ENCODE results near the gene CPED1.

Gene CPED1

DNA sequence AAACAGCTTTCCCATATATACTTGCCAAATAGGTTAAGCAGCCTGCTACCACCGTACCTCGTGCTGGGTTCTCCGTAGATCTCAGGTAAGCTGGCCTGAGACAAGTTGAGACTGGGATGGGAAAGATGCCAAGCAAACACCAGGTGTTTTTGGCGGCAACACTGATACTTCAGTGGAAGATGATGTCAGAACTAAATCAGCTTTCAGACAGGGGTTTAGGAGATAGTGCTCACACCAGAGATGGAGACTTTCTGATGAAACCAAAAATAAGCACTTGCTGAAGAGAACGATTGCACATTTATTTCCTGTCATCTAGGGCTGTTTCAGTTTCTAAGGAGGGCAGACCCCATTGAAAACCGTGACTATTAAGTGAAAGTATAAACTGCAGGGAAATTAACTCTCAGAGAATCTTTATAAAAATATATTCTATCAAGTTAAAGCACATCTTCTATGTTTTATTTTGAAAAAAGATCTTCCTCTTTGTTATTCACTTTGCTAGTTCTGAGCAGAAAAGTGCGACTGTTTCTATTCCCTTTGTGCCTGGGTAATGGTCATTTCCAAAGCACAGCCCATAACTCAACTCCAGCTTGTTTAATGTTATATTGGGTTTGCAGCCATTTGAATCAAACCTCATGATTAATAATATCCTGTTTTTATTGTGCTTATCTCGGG, 149.9 kb downstream of the CPED1 start:
- no peaks in the 10 kb centered on the region for H3K36me3 ChIP-seq (ENCODE audit: control insufficient read depth, insufficient read depth, low read length)

DNA sequence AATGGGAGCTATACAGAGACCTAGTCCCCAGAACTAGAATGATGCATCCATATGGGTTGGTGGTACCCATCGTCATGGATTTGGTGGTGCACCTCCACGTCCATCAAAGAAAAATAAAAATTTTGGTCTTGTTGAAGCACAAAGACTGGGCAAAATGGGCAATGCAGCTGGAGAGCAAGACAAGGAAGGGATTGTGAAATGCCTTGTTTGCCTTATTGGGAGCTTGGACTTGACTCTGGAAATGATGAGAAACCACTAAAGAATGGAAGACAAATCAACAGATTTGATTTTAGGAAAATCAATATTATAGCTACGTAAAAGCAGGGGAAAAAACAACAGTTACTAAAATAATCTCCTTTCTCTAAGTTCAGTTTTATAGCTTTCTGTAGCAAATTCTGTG, 150.9 kb downstream of the CPED1 start:
- H3K9ac ChIP-seq (ENCODE audit: low read length): no peak overlapping the region
- no peaks in the 10 kb centered on the region for H3K27me3 ChIP-seq (ENCODE audit: control insufficient read depth, insufficient read depth, low read length)
- no peaks in the 10 kb centered on the region for H3K36me3 ChIP-seq (ENCODE audit: control insufficient read depth, insufficient read depth, low read length)
- H3K4me3 ChIP-seq (ENCODE audit: low read length): no peak overlapping the region
- no peaks in the 10 kb centered on the region for H3K9me3 ChIP-seq (ENCODE audit: control insufficient read depth, low read length)
- no peaks in the 10 kb centered on the region for H3K4me1 ChIP-seq (ENCODE audit: control insufficient read depth, insufficient read depth, low read length)

More for the DNA sequence above, 149.9 kb downstream of the CPED1 start:
- Histone ChIP-seq H3K27me3 (ENCODE audit: control insufficient read depth, insufficient read depth, low read length) (no peaks in the 10 kb centered on the region), H3K4me3 (ENCODE audit: low read length) (no peak overlapping the region), H3K9me3 (ENCODE audit: control insufficient read depth, low read length) (no peaks in the 10 kb centered on the region), H3K9ac (ENCODE audit: low read length) (no peak overlapping the region), H3K4me1 (ENCODE audit: control insufficient read depth, insufficient read depth, low read length) (no peaks in the 10 kb centered on the region)

DNA sequence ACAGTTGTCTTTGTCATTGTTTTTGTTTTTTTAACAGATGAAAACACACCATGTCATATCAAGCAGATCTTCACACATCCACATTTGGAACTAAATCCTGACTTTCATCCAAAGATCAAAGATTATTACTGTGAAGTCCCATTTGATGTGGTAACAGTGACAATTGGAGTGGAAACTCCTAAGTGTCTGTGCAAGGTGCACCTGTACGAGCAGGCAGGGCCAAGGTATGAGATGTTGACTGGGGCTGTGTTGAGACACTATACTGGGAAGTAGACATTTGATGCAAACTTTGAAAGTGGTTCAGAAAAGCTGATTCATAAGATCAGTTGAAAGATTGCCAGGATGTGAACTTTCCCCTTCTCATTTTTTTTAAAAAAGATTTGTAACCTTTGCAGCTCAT, 152.3 kb downstream of the CPED1 start:
- Histone ChIP-seq H3K9ac (ENCODE audit: low read length) (no peak overlapping the region), H3K27me3 (ENCODE audit: control insufficient read depth, insufficient read depth, low read length) (no peaks in the 10 kb centered on the region), H3K36me3 (ENCODE audit: control insufficient read depth, insufficient read depth, low read length) (no peaks in the 10 kb centered on the region), H3K4me1 (ENCODE audit: control insufficient read depth, insufficient read depth, low read length) (no peaks in the 10 kb centered on the region), H3K9me3 (ENCODE audit: control insufficient read depth, low read length) (no peaks in the 10 kb centered on the region), H3K4me3 (ENCODE audit: low read length) (no peak overlapping the region)

DNA sequence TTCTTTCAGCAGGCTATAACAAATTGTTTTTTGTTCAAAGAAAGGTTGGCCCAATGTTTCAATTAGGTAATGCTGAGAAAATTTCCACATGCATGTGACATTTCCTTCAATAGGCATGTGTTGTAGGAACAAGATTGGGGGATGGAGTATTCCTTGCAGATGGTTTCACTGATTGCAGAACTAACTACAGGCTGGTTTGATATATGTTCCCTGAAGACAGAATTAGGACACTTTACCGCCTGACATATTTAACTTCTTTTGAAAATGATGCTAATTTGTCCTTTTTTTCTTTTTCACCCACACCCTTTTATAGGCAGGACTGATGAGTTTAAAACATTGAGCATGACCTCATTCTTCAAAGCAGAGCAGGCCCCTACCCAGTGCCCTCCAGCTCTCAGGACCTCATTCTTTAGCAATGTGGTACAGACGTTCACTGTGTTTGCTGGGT, 163.3 kb downstream of the CPED1 start:
- Histone ChIP-seq H3K4me1 (ENCODE audit: control insufficient read depth, insufficient read depth, low read length) (no peaks in the 10 kb centered on the region), H3K4me3 (ENCODE audit: low read length) (no peak overlapping the region), H3K36me3 (ENCODE audit: control insufficient read depth, insufficient read depth, low read length) (no peaks in the 10 kb centered on the region), H3K9me3 (ENCODE audit: control insufficient read depth, low read length) (no peaks in the 10 kb centered on the region), H3K9ac (ENCODE audit: low read length) (no peak overlapping the region), H3K27me3 (ENCODE audit: control insufficient read depth, insufficient read depth, low read length) (no peaks in the 10 kb centered on the region)

DNA sequence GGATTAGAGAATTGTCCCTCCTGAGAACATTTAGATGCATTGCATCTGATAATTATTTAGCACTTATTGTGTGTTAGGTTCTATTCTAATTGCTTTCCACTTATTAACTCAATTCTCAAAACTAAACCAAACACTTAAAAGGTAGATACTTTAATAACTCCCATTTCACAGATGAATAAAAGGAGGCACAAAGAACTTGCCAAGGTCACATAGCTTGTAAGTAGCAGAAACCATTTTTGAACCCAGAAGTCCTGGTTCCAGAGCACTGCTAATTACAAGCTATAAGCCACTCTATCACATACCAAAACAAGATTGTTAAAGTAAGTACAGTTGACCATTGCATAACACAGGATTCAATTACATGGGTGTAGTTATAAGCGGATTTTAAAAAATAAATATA, 164.9 kb downstream of the CPED1 start:
- no peaks in the 10 kb centered on the region for H3K9me3 ChIP-seq (ENCODE audit: control insufficient read depth, low read length)
- no peak overlapping the region for H3K4me3 ChIP-seq (ENCODE audit: low read length)
- no peaks in the 10 kb centered on the region for H3K27me3 ChIP-seq (ENCODE audit: control insufficient read depth, insufficient read depth, low read length)
- no peaks in the 10 kb centered on the region for H3K4me1 ChIP-seq (ENCODE audit: control insufficient read depth, insufficient read depth, low read length)
- no peaks in the 10 kb centered on the region for H3K36me3 ChIP-seq (ENCODE audit: control insufficient read depth, insufficient read depth, low read length)
- H3K9ac ChIP-seq (ENCODE audit: low read length): no peak overlapping the region

DNA sequence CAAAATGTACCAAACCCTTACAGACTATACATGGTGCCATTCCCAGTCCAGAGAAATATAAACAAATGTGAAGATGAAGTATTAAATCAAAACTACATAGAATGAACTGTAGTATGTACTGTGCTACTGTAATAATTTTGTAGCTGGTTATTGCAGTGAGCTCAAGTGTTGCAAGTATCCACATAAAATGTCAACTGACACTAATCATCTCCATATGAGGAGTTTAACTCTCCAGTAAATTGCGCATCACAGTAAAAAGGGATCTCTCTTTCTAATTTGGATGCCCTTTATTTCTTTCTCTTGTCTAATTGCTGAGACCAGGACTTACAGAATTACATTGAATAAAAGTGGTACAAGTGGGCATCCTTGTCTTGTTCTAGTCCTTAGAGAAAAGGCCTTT, 165.5 kb downstream of the CPED1 start:
- no peaks in the 10 kb centered on the region for H3K36me3 ChIP-seq (ENCODE audit: control insufficient read depth, insufficient read depth, low read length)
- no peaks in the 10 kb centered on the region for H3K27me3 ChIP-seq (ENCODE audit: control insufficient read depth, insufficient read depth, low read length)
- no peaks in the 10 kb centered on the region for H3K9me3 ChIP-seq (ENCODE audit: control insufficient read depth, low read length)
- H3K4me1 ChIP-seq (ENCODE audit: control insufficient read depth, insufficient read depth, low read length): no peaks in the 10 kb centered on the region
- no peak overlapping the region for H3K4me3 ChIP-seq (ENCODE audit: low read length)
- H3K9ac ChIP-seq (ENCODE audit: low read length): no peak overlapping the region

DNA sequence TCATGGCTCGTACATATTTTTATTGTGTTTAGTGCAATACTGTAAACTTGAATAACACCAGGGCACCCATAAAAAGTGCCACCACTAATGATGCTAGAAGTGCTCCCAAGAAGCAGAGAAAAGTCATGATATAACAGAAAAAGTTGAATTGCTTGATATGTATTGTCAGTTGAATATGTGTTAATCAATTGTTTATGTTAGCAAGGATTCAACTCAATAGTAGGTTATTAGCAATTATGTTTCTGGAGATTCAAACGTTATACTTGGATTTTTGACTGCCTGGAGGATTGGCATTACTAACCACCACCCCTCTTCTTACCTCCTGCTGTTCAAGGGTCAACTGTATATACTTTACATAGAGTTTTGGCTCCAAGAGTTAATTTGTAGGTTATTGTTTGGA, 168.3 kb downstream of the CPED1 start:
- H3K4me1 ChIP-seq (ENCODE audit: control insufficient read depth, insufficient read depth, low read length): no peaks in the 10 kb centered on the region

DNA sequence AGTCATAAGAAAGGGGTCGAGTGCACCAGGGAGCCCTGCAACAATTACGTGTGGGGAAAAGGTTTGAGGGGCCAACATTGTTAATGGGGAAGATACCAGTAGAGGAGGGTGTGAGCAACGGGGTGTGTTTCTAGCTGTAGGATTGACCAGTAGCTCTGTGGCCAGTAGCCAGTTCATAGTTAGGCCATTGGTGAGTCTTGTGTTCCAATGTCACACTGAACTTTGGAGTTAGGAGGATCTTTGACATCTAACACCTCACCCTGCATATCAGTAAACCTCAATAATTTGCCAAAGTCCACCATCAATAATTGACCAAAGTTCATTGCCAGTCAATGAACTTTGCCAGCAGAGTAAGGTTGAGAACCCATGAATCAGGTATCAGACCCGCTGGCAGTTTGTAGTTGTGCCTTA, 168.8 kb downstream of the CPED1 start:
- Histone ChIP-seq H3K4me3 (ENCODE audit: low read length) (no peak overlapping the region), H3K9ac (ENCODE audit: low read length) (no peak overlapping the region), H3K4me1 (ENCODE audit: control insufficient read depth, insufficient read depth, low read length) (no peaks in the 10 kb centered on the region), H3K9me3 (ENCODE audit: control insufficient read depth, low read length) (no peaks in the 10 kb centered on the region), H3K36me3 (ENCODE audit: control insufficient read depth, insufficient read depth, low read length) (no peaks in the 10 kb centered on the region), H3K27me3 (ENCODE audit: control insufficient read depth, insufficient read depth, low read length) (no peaks in the 10 kb centered on the region)

More for the DNA sequence above, 168.3 kb downstream of the CPED1 start:
- Histone ChIP-seq H3K27me3 (ENCODE audit: control insufficient read depth, insufficient read depth, low read length) (no peaks in the 10 kb centered on the region), H3K9me3 (ENCODE audit: control insufficient read depth, low read length) (no peaks in the 10 kb centered on the region), H3K9ac (ENCODE audit: low read length) (no peak overlapping the region), H3K36me3 (ENCODE audit: control insufficient read depth, insufficient read depth, low read length) (no peaks in the 10 kb centered on the region), H3K4me3 (ENCODE audit: low read length) (no peak overlapping the region)

DNA sequence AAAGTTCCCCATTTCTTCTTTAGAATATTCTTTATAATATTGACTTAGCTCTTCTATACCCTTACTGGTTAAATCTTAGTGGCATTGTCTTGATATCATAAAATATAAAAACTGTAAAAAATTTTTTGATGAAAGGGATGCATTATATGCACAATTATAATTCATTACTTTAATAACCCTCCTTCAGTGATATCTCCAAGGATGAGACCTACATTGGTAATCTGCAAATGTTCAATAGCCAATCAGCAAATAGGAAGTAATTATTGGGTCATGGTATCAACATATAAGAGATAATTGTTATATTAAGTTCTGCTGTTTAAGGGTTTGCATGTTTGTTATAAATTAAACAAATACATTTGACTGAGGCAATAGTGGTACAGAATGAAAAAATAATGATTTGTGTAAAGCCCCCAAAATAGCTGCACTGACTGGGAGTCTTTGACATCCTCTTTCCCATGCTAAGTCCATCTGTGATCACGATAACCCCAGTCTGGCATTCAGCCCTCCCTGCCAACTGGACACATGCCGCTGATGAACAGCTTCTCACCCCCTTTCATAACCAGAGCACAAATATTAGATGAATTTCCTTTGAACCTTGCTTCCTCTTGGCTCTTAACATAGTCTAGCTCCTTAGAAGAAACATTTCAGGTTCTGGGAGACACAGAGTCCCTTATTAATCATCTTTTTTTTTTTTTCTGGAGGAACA, 169.5 kb downstream of the CPED1 start:
- H3K9ac ChIP-seq (ENCODE audit: low read length): no peak overlapping the region
- H3K27me3 ChIP-seq (ENCODE audit: control insufficient read depth, insufficient read depth, low read length): no peaks in the 10 kb centered on the region
- no peak overlapping the region for H3K4me3 ChIP-seq (ENCODE audit: low read length)
- H3K36me3 ChIP-seq (ENCODE audit: control insufficient read depth, insufficient read depth, low read length): no peaks in the 10 kb centered on the region
- no peaks in the 10 kb centered on the region for H3K9me3 ChIP-seq (ENCODE audit: control insufficient read depth, low read length)
- H3K4me1 ChIP-seq (ENCODE audit: control insufficient read depth, insufficient read depth, low read length): no peaks in the 10 kb centered on the region

DNA sequence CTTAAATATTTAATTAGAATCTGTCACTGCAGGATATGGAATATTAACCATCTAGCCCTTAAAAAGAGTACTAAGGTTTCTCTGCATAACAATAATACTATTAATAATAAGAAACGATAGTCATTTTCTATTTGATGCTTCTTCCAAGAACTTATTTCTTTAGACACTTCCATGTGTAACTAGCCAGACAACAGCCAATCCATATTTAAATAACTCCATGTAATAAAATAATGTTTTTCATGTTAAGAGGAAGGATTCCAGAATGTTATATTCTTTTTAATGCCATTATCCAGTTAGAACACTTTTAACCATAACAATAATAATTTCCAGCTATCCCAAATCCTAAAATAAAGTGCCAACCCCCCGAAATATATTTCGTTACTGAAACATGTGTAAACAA, 170.2 kb downstream of the CPED1 start:
- no peaks in the 10 kb centered on the region for H3K4me1 ChIP-seq (ENCODE audit: control insufficient read depth, insufficient read depth, low read length)
- no peak overlapping the region for H3K9ac ChIP-seq (ENCODE audit: low read length)
- H3K9me3 ChIP-seq (ENCODE audit: control insufficient read depth, low read length): no peaks in the 10 kb centered on the region
- H3K36me3 ChIP-seq (ENCODE audit: control insufficient read depth, insufficient read depth, low read length): no peaks in the 10 kb centered on the region
- H3K4me3 ChIP-seq (ENCODE audit: low read length): no peak overlapping the region
- H3K27me3 ChIP-seq (ENCODE audit: control insufficient read depth, insufficient read depth, low read length): no peaks in the 10 kb centered on the region

DNA sequence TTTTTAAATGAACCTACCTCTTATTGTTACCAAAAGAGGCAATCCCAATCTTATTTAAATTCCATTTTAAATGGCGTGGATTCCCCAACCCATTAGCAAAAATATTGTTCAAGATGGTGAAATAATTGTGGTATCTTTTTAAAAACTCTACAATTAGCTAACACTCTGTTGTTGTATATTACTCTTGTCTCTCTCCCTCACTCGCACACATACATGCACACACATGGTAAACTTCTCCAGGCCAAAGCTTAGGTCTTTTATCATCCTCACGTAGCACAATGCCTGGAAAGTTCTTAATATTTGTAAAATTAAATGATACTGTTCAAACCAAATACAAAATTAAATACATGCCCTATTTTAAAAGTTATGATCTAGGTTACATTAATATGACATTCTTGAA, 171.0 kb downstream of the CPED1 start:
- Histone ChIP-seq H3K9ac (ENCODE audit: low read length) (no peak overlapping the region), H3K9me3 (ENCODE audit: control insufficient read depth, low read length) (no peaks in the 10 kb centered on the region), H3K4me3 (ENCODE audit: low read length) (no peak overlapping the region), H3K4me1 (ENCODE audit: control insufficient read depth, insufficient read depth, low read length) (no peaks in the 10 kb centered on the region), H3K27me3 (ENCODE audit: control insufficient read depth, insufficient read depth, low read length) (no peaks in the 10 kb centered on the region), H3K36me3 (ENCODE audit: control insufficient read depth, insufficient read depth, low read length) (no peaks in the 10 kb centered on the region)

DNA sequence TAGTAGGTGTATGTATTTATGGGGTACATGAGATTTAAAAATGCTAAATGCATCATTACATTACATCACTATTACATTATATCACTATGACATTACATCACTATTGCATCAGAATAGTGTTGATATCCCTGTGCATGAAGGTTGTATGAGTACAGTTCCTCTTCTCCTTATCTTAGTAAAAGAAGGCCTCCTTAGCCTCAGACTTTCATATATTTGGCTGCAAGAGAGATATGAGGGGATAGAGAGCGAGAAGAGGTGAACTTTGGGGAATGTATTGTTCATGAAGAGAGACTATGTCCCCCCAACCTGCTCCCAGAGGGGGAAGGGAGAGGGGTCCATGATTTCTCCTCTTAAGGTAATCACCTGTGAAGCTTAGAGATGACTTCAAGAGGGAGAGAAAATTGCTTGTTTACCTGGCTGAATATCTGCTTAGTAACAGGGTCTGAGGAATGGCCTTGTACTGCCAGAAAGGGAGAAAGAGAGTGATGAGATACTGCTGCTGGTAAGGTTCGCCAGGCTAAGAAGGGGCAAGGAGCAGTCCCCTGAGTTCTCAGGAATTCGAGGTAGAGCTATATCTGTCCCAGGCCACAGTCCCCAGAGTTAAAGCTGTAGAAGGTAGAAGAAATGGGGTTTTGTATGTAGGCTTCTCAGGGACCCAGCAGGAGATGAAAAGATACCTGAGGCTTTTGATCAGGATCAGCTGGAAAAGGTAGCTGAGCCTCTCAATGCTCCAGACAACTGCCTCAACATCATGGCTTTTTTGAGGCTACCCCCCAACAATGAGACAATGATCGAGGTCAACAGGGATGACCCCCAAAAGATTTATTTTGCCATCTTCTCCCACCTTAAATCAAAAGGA, 171.9 kb downstream of the CPED1 start:
- H3K9me3 ChIP-seq (ENCODE audit: control insufficient read depth, low read length): no peaks in the 10 kb centered on the region
- H3K27me3 ChIP-seq (ENCODE audit: control insufficient read depth, insufficient read depth, low read length): no peaks in the 10 kb centered on the region
- H3K36me3 ChIP-seq (ENCODE audit: control insufficient read depth, insufficient read depth, low read length): no peaks in the 10 kb centered on the region
- H3K9ac ChIP-seq (ENCODE audit: low read length): no peak overlapping the region
- H3K4me1 ChIP-seq (ENCODE audit: control insufficient read depth, insufficient read depth, low read length): no peaks in the 10 kb centered on the region
- H3K4me3 ChIP-seq (ENCODE audit: low read length): no peak overlapping the region

All from mucosa of stomach (tissue), 1 donor.